HG02973 (cell line): ENCODE measurements around the gene NISCH.
"Not testable (repeated sequence)": the region's sequence is repeated elsewhere in the genome, so short reads cannot be mapped to it uniquely, and the experiment has no call there.

Source experiments
- ATAC-seq: cut with Tn5 transposase; IDR thresholded peaks from one replicate; pipeline ENCODE4 v1.9.1; 2021; ENCODE audit warnings: moderate library complexity; ENCODE audit not compliant: unreplicated experiment

The NISCH gene

GRCh38 chr3:52524752-52525679 lies 69.6 kb downstream of the NISCH start:
- no peak for ATAC-seq

GRCh38 chr3:52525680-52526561 lies 70.5 kb downstream of the NISCH start:
- no peak for ATAC-seq

GRCh38 chr3:52526671-52527038 lies 71.3 kb downstream of the NISCH start:
- not testable (repeated sequence) for ATAC-seq

DNA sequence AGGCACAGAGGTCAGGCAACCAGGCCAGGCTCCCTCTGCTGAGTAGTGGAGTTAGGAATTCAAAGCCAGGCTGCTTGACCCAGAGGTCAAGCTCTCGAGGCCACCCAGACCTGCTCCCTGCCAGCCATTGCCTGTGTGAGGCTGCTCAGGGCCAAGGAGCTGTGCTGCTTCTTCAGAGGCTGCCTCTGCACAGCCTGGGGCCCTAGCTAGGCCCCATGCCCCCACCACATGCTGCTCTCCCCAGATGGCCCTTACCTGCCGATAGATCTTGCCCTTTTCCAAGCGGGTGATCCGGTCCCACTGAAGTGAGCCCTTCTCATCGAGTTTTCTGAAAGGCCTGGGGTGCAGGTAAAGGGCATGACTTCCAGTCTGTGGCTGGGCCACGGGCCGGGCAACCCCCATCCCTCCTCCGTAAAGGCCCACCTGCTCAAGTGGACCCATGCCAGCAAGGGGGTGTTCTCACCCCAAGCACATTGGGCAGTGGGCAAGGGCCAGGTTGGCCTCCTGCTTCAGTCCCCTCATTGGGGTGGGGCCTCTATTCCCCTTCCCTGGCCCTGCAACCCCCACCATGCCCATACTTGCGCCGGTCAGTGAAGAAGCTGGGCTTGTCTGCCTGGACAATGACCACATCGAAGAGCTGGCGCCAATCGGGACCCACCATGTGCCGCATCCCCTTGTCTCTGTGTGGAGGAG lies 71.8 kb downstream of the NISCH start:
- no peak for ATAC-seq

DNA sequence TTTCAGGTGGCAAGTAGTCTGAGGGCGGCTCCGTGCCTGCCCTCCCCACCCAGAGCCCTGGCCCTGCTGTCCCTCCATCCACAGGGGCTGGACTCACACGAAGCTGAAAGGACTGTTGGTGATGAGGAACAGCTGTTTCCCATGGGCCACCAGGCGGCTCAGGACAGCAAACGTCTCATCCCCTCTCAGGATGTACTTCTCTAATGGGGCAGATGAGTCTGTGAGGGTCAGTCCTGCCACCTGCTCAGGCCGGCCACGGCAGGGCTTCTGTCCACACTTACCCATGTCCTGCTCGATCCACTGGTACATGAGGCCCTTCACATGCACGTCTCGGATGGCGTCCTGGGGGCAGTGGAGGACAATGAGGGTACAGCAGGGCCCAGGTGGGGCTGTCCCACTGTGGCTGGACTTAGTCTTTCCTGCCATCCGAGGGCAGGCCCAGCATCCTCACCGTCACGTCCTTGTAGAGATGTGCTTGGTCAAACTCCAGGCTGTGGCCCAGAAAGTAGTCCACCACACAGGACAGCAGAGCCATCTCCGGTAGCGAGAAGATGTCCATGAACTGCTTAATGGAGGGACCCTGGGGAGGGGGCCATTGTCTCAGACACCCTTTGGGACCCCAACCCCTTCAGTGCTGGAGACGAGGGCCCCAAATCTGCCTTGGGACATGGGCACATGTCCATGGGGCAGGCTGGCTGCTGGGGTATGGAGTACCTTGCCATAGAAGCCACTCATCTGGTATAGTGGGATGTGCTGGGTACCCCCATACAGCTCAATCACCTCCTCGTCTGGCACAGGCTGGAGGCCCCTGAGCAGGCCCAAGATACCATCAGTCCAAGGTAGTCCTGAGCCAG lies 72.6 kb downstream of the NISCH start:
- no peak for ATAC-seq

DNA sequence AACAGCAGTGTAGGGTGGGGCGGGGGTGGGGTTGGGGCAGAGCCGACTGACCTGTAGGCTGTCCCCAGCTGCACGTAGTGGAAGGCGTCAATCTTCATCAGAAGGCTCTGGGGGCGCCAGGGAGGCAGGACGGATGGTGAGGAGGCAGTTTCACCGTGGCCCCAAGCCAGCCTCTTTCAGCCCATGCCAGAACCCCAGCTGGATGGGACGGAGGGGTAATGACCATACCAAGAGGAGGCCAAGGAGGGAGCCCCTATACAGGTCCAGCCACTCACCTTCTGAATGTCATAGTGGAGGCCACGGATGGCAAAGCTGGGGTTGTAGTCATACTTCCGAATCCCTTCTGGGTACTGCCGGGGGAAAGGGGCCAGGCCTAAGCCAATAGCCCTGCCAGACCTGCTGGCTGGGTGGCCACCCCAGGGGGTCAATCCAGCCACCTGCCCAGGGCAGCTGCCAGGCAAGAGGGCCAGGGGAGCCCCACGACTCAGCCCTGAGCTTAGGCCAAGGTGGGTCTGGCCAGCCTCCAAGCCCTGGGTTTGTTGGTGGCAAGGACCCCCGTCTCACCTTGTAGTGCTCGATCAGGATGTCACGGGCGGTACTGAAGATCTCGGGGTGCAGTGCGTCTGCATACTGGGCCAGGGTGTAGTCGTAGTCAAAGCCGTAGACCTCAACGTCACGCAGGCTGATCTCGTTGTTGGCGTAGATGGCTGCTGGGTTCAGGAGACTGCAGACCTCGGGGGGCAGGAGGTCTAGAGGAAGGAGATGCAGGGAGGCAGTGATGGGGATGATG lies 73.4 kb downstream of the NISCH start:
- ATAC-seq = no peak

DNA sequence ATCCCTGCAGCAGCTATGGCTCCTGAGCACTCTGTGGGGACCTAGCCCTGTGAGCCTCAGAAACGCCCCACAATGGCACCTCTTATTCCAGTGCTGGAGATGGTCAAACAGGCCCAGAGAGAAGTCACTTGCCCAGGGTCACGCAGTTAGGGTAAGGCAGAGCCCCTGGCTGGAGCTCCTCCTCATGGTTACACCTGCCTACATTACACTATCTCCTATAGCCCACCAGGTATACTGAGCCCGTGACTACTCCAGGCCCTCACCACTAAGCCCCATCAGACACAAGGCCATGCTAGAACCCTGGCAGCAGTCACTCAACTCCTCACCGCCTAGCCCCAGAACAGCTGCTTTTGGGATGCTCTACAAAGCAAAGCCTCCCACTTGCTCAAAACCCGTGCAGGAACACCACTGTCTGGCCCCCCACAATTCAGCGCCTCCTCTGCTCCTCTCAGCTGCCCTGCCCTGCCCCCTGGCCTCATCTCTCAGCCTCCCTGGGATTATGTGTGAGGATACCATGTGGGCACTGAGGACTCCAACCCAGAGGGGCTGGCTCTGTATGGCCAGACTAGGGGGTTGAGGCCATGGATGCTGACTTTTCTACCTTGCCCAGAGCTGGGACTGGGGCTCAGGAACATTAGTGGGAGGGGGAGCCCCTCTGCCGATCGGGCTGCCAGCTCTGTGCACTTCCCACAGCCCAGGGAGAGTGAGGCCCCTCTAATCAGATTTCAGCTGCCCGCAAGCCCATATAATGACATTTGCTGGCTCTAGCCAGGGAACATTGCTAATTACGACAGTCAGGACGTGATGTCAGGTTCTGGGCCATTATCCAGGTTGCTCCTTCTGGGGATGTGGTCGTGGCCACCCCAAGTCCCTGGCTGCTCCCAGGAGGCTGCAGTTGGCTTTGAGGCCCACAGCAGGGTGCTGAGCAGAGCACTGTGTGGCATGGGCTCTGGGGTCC lies 74.3 kb downstream of the NISCH start:
- ATAC-seq = no peak

- ATAC-seq = no peak
These were observed 75.8 kb downstream of the NISCH start for GRCh38 chr3:52530918-52531826.

DNA sequence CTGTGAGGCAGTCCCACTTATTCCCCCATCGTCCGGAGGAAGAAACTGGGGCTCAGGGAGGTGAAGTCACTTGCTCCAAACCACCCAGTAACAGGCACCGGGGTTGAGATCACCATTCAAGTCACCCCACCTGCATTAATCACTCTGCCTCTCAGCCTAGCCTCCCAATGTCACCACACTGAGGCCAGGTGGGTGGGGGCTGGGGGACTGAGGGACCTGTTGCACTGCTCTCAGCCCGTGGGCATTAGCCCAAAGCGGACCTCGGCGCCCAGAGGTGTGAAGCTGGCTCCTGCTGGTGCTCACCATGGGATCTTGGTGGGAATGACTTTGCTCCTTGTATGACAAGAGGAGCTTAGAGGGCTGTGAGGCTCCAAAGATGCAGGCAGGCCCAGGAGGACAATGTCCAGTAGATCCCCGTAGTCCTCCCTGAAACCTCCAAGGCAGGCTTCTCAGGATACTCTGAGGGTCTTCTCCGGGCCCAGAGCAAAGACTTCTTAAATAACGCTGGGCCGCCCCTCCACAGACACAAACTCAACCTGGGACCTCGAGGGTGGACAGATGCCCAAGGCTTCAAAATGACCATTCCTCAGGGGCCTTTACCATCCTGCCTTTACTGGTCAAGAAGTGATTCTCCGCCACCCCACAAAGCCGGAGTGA lies 76.6 kb downstream of the NISCH start:
- no peak for ATAC-seq

DNA sequence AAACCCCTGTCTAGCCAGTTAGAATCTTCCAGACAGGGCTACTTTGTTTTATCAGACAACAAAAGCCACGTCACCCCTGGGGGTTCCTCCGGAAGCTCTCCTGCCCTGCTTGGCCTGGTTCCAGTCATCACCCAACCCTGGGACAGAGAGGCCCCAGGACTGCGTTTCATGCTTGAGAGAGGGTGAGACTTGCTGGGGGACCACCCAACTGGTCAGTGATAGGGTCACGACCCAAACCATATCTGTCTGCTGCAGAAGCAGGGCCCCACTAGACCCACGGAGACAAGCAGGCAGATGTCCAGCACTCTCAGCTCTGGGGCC lies 77.1 kb downstream of the NISCH start:
- ATAC-seq = no peak

DNA sequence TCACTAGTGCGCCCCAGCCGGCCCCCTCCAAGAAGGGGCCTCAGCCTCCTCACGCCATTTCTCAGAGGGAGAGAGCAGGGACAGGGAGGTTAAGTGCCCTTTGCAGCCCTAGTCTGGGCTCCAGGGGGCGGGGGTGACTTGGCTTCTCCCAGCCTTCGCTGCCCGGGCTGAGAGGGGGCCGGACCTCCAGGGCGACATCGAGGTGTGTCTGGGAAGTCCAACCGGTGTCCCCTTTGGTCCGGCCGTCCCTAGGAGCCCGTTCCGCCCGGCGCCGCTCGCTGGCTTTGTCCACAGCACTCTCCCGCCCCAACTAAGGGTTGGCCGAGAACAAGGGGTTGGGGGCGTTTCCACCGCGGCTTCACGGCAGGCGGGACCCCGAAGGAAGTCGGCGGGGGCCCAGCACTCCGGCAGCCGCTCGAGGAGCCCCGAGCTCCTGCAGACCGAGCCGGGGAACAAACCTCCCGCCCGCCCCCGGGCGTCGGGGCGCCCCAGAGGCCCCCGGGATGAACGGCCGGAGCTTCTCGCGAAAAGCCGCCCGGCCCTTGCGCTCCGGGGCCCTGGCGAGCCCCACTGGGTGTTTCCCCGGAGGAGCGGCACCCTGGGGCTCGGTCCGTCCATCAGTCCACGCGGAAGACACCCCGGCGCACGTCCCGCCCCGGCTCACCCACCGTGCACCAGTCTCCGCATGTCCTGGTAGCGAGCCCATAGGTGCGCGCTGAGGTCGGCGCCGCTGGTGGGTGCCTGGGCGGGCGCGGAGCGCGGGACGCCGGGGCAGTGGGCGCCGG lies 77.6 kb downstream of the NISCH start:
- ATAC-seq = no peak

DNA sequence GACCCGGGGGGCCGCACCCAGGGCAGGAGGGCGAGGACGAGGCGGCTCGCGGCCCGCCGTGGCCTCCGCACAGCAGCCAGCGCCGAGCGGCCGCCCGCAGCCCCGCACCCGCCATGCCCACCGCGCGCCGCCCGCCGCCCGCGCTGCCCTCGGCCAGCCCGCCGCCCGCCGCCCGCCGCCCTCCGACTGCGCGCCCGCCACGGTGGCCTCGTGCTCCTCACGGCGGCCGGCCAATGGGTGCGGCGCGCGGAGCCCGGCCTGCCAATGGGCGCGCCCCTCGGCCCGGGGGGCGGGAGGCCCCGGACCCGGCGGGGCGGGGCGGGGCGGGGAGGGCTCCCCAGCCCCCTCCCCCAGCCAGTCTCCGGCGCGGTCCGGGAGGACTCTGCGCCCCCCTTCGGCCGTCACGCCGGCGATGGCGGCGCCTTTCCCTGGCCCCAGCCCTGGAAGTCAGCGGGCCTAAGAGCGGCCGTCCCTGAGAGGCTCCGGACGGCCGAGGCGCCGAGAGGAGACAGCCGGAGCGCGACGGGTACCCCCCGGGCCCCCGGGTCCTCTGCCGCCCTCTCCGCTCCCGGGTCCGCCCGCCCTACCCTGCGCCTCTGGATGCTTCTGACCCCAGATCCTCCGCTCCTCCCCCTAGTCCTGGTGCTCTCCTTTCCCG lies 78.3 kb downstream of the NISCH start, which contains the start of gene NT5DC2:
Gene NT5DC2 (minus strand): TSS at position 235 of the 658 bp plus-strand sequence. CDS start 120 bp downstream, at position 115.
- ATAC-seq = no peak

GRCh38 chr3:52534281-52535183 lies 79.1 kb downstream of the NISCH start:
- no peak for ATAC-seq

DNA sequence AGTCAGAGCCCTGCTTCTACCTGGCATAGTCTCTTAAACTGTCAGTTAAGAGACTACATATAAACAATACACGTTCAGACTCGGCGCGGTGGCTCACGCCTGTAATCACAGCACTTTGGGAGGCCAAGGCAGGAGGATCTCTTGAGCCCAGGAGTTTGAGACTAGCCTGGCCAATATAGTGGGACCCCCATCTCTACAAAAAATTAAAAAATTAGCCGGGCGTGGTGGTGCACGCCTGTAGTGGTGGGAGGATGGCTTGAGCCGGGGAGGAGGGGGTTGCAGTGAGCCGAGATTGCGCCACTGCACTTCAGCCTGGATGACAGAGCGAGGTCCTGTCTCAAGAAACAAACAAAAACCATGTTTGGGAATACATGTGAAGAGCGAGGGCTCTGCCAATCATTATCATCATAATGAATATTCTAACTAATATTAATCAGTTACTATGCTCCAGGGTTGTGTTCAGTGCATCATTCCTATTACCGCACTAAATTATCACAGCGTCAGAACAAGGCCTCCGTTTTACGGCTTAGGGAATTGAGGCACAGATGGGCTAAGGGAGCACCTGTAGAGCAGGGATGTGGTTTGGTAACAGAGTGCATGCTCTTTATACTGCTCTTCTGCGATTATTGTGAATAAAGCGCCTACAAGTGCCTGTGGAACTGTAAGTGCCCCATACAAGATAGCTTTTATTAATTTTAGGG lies 80.2 kb downstream of the NISCH start:
- ATAC-seq = no peak
